IMR-90 (cell line): Measurements from ENCODE around the gene NT5E. TPM values are rescaled to one million over a fixed set of nuclear protein-coding genes. Genes with fewer than 3 reads are reported as not detected.

Source experiments
- ATAC-seq: fragments of 200-7000 bp; cut with Tn5 transposase; 2 replicates; pipeline ENCODE4 v1.9.1; 2020; ENCODE audit warnings: low read depth, mild to moderate bottlenecking, moderate library complexity
- BruUV-seq: library from RNA; stranded (reverse); fragments of 400-500 nt; replicated peaks from 2 replicates; lab custom pipeline; 2021; lab: Mats Ljungman, UMichigan
- CTCF ChIA-PET: fragments of 300-600 bp; formaldehyde crosslinking; extraction: SDS; loops from one replicate; lab custom pipeline; 2021; ENCODE audit warnings: antibody characterized with exemption; lab: Yijun Ruan, JAX
- POLR2A ChIA-PET: fragments of 300-600 bp; sonication (Branson Sonifier 250); formaldehyde crosslinking; loops from one replicate; lab custom pipeline; 2022; ENCODE audit warnings: antibody characterized with exemption; ENCODE audit not compliant: unreplicated experiment; lab: Charles Lee
- DNase-seq: peaks from one replicate; pipeline ENCODE4 v3.0.0; 2013
- H2AFZ ChIP-seq: replicated peaks from 2 replicates; pipeline ENCODE3; 2013; ENCODE audit warnings: low read length, mild to moderate bottlenecking; ENCODE audit not compliant: poor library complexity
- H2AK5ac ChIP-seq: 2 replicates; pipeline ENCODE4 v1.6.1; 2013; ENCODE audit warnings: low read depth, low read length, inconsistent platforms
- H2AK9ac ChIP-seq: replicated peaks from 2 replicates; pipeline ENCODE3; 2013; ENCODE audit warnings: mild to moderate bottlenecking, low read depth, low read length, moderate library complexity; ENCODE audit not compliant: poor library complexity
- H2BK120ac ChIP-seq: 2 replicates; pipeline ENCODE4 v1.6.1; 2013; ENCODE audit warnings: low read depth, low read length, inconsistent platforms
- H2BK15ac ChIP-seq: 3 replicates; pipeline ENCODE4 v1.6.1; 2013; ENCODE audit warnings: low read depth, low read length, inconsistent platforms
- H2BK20ac ChIP-seq: 2 replicates; pipeline ENCODE4 v1.6.1; 2013; ENCODE audit warnings: low read depth, mild to moderate bottlenecking, inconsistent platforms, low read length, moderate library complexity
- H2BK5ac ChIP-seq: 2 replicates; pipeline ENCODE4 v1.6.1; 2013; ENCODE audit warnings: mild to moderate bottlenecking, low read depth, low read length, inconsistent platforms; ENCODE audit not compliant: poor library complexity, severe bottlenecking
- H3K14ac ChIP-seq: replicated peaks from 2 replicates; pipeline ENCODE4 v1.6.1; 2013; ENCODE audit warnings: low read depth, low read length, inconsistent platforms
- H3K18ac ChIP-seq: 2 replicates; pipeline ENCODE4 v1.6.1; 2013; ENCODE audit warnings: low read depth, low read length, control low read depth
- H3K23ac ChIP-seq: 2 replicates; pipeline ENCODE4 v1.6.1; 2013; ENCODE audit warnings: low read depth, low read length, inconsistent platforms
- H3K27ac ChIP-seq: 2 replicates; pipeline ENCODE4 v1.5.1; 2013; ENCODE audit warnings: mild to moderate bottlenecking, control low read depth, low read length; ENCODE audit not compliant: insufficient read depth
- H3K27me3 ChIP-seq: 2 replicates; pipeline ENCODE4 v1.6.1; 2013; ENCODE audit warnings: low read length; ENCODE audit not compliant: control insufficient read depth, insufficient read depth
- H3K36me3 ChIP-seq: 2 replicates; pipeline ENCODE4 v1.6.1; 2013; ENCODE audit warnings: low read length, mixed read lengths; ENCODE audit not compliant: control insufficient read depth, insufficient read depth
- H3K4ac ChIP-seq: 2 replicates; pipeline ENCODE4 v1.6.1; 2013; ENCODE audit warnings: low read depth, low read length, inconsistent platforms
- H3K4me1 ChIP-seq: 2 replicates; pipeline ENCODE4 v1.6.1; 2013; ENCODE audit warnings: low read length, mixed read lengths; ENCODE audit not compliant: control insufficient read depth, insufficient read depth
- H3K4me2 ChIP-seq: 2 replicates; pipeline ENCODE4 v1.6.1; 2013; ENCODE audit warnings: low read depth, mild to moderate bottlenecking, control low read depth, low read length, moderate library complexity
- H3K4me3 ChIP-seq: 2 replicates; pipeline ENCODE4 v1.5.1; 2013; ENCODE audit warnings: low read depth, mild to moderate bottlenecking, control low read depth, low read length, moderate library complexity; ENCODE audit not compliant: insufficient read depth
- H3K56ac ChIP-seq: 2 replicates; pipeline ENCODE4 v1.6.1; 2013; ENCODE audit warnings: low read length, inconsistent platforms; ENCODE audit not compliant: insufficient read depth; ENCODE audit errors: extremely low read depth
- H3K79me1 ChIP-seq, 2 experiments: 2 replicates each; pipeline ENCODE4 v1.6.1; 2013; ENCODE audit warnings: low read length in 2 of 2, inconsistent platforms in 1 of 2, low read depth in 1 of 2
- H3K9ac ChIP-seq: 2 replicates; pipeline ENCODE4 v1.6.1; 2013; ENCODE audit warnings: low read depth, low read length, control low read depth
- H3K9me1 ChIP-seq: 2 replicates; pipeline ENCODE4 v1.6.1; 2013; ENCODE audit warnings: low read length, inconsistent platforms; ENCODE audit not compliant: insufficient read depth
- H3K9me3 ChIP-seq: 2 replicates; pipeline ENCODE4 v1.6.1; 2013; ENCODE audit warnings: low read length; ENCODE audit not compliant: control insufficient read depth, insufficient read depth
- H4K20me1 ChIP-seq: 2 replicates; pipeline ENCODE4 v1.6.1; 2013; ENCODE audit warnings: low read length, inconsistent platforms; ENCODE audit not compliant: insufficient read depth
- H4K5ac ChIP-seq: 2 replicates; pipeline ENCODE4 v1.6.1; 2013; ENCODE audit warnings: mild to moderate bottlenecking, low read depth, low read length, control low read depth
- H4K8ac ChIP-seq, 2 experiments: 2 replicates each; pipeline ENCODE4 v1.6.1; 2013; ENCODE audit warnings: low read depth in 2 of 2, low read length in 2 of 2, control low read depth in 1 of 2, inconsistent platforms in 1 of 2
- H4K91ac ChIP-seq: 2 replicates; pipeline ENCODE4 v1.6.1; 2013; ENCODE audit warnings: low read depth, low read length, inconsistent platforms; ENCODE audit not compliant: insufficient read depth
- BHLHE40 ChIP-seq: fragments of 150-350 bp; IDR thresholded peaks from 2 replicates; pipeline ENCODE4 v1.6.1; 2016; ENCODE audit warnings: mild to moderate bottlenecking, low read depth, low read length
- CEBPB ChIP-seq: IDR thresholded peaks from 2 replicates; pipeline ENCODE4 v1.6.1; 2012; ENCODE audit warnings: low read depth, low read length, improper control_type of control experiment
- CHD1 ChIP-seq: IDR thresholded peaks from 2 replicates; pipeline ENCODE4 v1.6.1; 2012; ENCODE audit warnings: low read depth, low read length, improper control_type of control experiment
- FOS ChIP-seq: fragments of 150-350 bp; IDR thresholded peaks from 2 replicates; pipeline ENCODE4 v1.6.1; 2016; ENCODE audit warnings: low read depth, low read length
- MAZ ChIP-seq: IDR thresholded peaks from 2 replicates; pipeline ENCODE4 v1.6.1; 2012; ENCODE audit warnings: low read depth, mild to moderate bottlenecking, low read length, improper control_type of control experiment, moderate library complexity, borderline replicate concordance
- MXI1 ChIP-seq: IDR thresholded peaks from 2 replicates; pipeline ENCODE4 v1.6.1; 2012; ENCODE audit warnings: low read depth, mild to moderate bottlenecking, low read length, moderate library complexity, borderline replicate concordance
- NFE2L2 ChIP-seq: fragments of 150-350 bp; IDR thresholded peaks from 2 replicates; pipeline ENCODE4 v1.6.1; 2016; ENCODE audit warnings: low read depth, mild to moderate bottlenecking, low read length
- RAD21 ChIP-seq: IDR thresholded peaks from 2 replicates; pipeline ENCODE4 v1.6.1; 2012; ENCODE audit warnings: low read length, improper control_type of control experiment
- RCOR1 ChIP-seq: IDR thresholded peaks from 2 replicates; pipeline ENCODE4 v1.6.1; 2012; ENCODE audit warnings: mild to moderate bottlenecking, low read length, improper control_type of control experiment; ENCODE audit not compliant: insufficient replicate concordance
- RFX5 ChIP-seq: IDR thresholded peaks from 2 replicates; pipeline ENCODE4 v1.8.0; 2012; ENCODE audit warnings: low read depth, mild to moderate bottlenecking, low read length, moderate library complexity
- SMC3 ChIP-seq: fragments of 150-350 bp; IDR thresholded peaks from 2 replicates; pipeline ENCODE4 v1.6.1; 2016; ENCODE audit warnings: low read depth, mild to moderate bottlenecking, antibody characterized with exemption, low read length, moderate library complexity
- WGBS, 2 experiments: methylation state at CpG; one replicate each; pipeline versions ENCODE4 v1.1.5 to v1.1.7; 2013; ENCODE audit warnings: missing lambda C conversion rate in 2 of 2; ENCODE audit not compliant: insufficient read length in 1 of 2; ENCODE audit errors: extremely low coverage in 2 of 2; 5-methylcytosine and 5-hydroxymethylcytosine counted together
- dilution Hi-C: fragments of 300-500 bp; cut with HindIII; formaldehyde crosslinking; loops from one replicate; pipeline ENCODE4 v1.14.3; 2018; ENCODE audit warnings: low sequenced_read_pairs; ENCODE audit not compliant: unreplicated experiment
- in situ Hi-C: fragments of 300-500 bp; cut with MboI; formaldehyde crosslinking; loops from 3 replicates; pipeline ENCODE4 v1.14.3; 2019; ENCODE audit warnings: low sequenced_read_pairs, inconsistent platforms, mixed read lengths
- intact Hi-C: fragments of 100-400 bp; cut with micrococcal nuclease; formaldehyde crosslinking; loops from 2 replicates; pipeline ENCODE4 v1.10.0; 2022
- polyA plus RNA-seq, 3 experiments: library from polyadenylated mRNA; depleted of rRNA; stranded (reverse); fragments of >200 nt; gene quantifications; 2 replicates each; pipeline ENCODE4 v1.2.3, GENCODE V29; 2012; ENCODE audit warnings: low replicate concordance in 1 of 3
- total RNA-seq: library from RNA; depleted of rRNA; stranded (reverse); fragments of >200 nt; gene quantifications from 2 replicates; pipeline ENCODE4 v1.2.3, GENCODE V29; 2012
- TF ChIP-seq, protein P1 (sequence below): conservative IDR thresholded peaks from 2 replicates; pipeline ENCODE4 v1.5.1; 2012; ENCODE audit warnings: mild to moderate bottlenecking, low read depth, low read length, improper control_type of control experiment
- TF ChIP-seq, protein P2 (sequence below): fragments of 150-350 bp; IDR thresholded peaks from 2 replicates; pipeline ENCODE4 v1.6.1; 2017; ENCODE audit warnings: mild to moderate bottlenecking, antibody characterized with exemption, low read length, low read depth
- TF ChIP-seq, protein P3 (sequence below): fragments of 150-350 bp; IDR thresholded peaks from 2 replicates; pipeline ENCODE4 v1.6.1; 2016; ENCODE audit warnings: low read depth, mild to moderate bottlenecking, low read length, moderate library complexity, borderline replicate concordance

The NT5E gene
- total and polyA plus RNA-seq, 2 of the 4 experiments (the other 2 are of a cell fraction): 153 to 280 TPM

DNA sequence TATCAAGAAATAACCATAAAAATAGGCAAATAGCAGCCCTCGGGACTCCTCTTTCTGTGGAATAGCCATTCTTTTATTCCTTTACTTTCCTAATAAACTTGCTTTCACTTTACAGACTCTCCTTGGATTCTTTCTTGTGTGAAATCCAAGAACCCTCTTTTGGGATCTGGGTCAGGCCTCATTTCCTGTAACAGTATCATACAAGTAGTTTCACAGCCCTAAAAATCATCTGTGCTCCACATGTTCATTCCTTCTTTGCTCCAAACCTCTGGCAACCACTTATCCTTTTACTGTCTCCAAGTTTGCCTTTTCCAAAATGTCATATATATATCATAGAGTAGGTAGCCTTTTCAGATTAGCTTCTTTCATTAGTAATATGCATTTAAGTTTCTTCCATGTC is 13.5 kb upstream of the NT5E start:
- H4K91ac ChIP-seq: no peak overlapping the region
- ChIA-PET CTCF (no interaction called here), POLR2A (no interaction called here)
- H4K5ac ChIP-seq: no peak overlapping the region
- no peak overlapping the region for H3K23ac ChIP-seq
- intact Hi-C loops (loop anchor here (2.0 kb wide), 1 partner anchor 14 kb away; no protein-coding TSS in a partner anchor), in situ Hi-C loops (no loop called here), dilution Hi-C loops (no loop called here)
- H3K27ac ChIP-seq: no peak overlapping the region
- ATAC-seq (no peak), DNase-seq (peak; percentile 81)
- no peak overlapping the region for H3K9ac ChIP-seq
- no TSS peak for BruUV-seq
- H3K27me3 ChIP-seq: no peaks in the 10 kb centered on the region
- H3K36me3 ChIP-seq: no peaks in the 10 kb centered on the region
- no peaks in the 10 kb centered on the region for H4K20me1 ChIP-seq
- no peaks in the 10 kb centered on the region for H3K9me3 ChIP-seq
- no peaks in the 10 kb centered on the region for H3K79me1 ChIP-seq
- TF ChIP-seq MAZ (no peak), CHD1 (no peak), MXI1 (no peak), NFE2L2 (no peak), RAD21 (no peak), BHLHE40 (no peak), RCOR1 (no peak), RFX5 (no peak), FOS (no peak), SMC3 (no peak), CEBPB (no peak)
- TF ChIP-seq, protein P1, sequence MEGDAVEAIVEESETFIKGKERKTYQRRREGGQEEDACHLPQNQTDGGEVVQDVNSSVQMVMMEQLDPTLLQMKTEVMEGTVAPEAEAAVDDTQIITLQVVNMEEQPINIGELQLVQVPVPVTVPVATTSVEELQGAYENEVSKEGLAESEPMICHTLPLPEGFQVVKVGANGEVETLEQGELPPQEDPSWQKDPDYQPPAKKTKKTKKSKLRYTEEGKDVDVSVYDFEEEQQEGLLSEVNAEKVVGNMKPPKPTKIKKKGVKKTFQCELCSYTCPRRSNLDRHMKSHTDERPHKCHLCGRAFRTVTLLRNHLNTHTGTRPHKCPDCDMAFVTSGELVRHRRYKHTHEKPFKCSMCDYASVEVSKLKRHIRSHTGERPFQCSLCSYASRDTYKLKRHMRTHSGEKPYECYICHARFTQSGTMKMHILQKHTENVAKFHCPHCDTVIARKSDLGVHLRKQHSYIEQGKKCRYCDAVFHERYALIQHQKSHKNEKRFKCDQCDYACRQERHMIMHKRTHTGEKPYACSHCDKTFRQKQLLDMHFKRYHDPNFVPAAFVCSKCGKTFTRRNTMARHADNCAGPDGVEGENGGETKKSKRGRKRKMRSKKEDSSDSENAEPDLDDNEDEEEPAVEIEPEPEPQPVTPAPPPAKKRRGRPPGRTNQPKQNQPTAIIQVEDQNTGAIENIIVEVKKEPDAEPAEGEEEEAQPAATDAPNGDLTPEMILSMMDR: no peak
- TF ChIP-seq, protein P2, sequence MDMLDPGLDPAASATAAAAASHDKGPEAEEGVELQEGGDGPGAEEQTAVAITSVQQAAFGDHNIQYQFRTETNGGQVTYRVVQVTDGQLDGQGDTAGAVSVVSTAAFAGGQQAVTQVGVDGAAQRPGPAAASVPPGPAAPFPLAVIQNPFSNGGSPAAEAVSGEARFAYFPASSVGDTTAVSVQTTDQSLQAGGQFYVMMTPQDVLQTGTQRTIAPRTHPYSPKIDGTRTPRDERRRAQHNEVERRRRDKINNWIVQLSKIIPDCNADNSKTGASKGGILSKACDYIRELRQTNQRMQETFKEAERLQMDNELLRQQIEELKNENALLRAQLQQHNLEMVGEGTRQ: no peak
- TF ChIP-seq, protein P3, sequence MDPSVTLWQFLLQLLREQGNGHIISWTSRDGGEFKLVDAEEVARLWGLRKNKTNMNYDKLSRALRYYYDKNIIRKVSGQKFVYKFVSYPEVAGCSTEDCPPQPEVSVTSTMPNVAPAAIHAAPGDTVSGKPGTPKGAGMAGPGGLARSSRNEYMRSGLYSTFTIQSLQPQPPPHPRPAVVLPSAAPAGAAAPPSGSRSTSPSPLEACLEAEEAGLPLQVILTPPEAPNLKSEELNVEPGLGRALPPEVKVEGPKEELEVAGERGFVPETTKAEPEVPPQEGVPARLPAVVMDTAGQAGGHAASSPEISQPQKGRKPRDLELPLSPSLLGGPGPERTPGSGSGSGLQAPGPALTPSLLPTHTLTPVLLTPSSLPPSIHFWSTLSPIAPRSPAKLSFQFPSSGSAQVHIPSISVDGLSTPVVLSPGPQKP: no peak
- no peak overlapping the region for H2AK9ac ChIP-seq
- no peak overlapping the region for H2AFZ ChIP-seq
- H3K9me1 ChIP-seq: no peaks in the 10 kb centered on the region
- H3K4me1 ChIP-seq: no peaks in the 10 kb centered on the region
- H3K56ac ChIP-seq: no peak overlapping the region
- peak overlapping the region; percentile 1; the same call in 1 of the 2 replicates for H3K4me2 ChIP-seq
- H3K18ac ChIP-seq: no peak overlapping the region; the same call in 1 of the 2 replicates
- no peak overlapping the region for H2BK20ac ChIP-seq
- H2BK15ac ChIP-seq: no peak overlapping the region
- H2AK5ac ChIP-seq: no peak overlapping the region
- no peak overlapping the region for H3K4me3 ChIP-seq
- H3K4ac ChIP-seq: no peak overlapping the region
- H3K14ac ChIP-seq: no peak overlapping the region
- H2BK120ac ChIP-seq: no peak overlapping the region
- no peak overlapping the region; a peak in 1 of 4 replicates for H4K8ac ChIP-seq
- 100% methylated on average over 1 of the region's 1 CpG; no CpG with 5 or more reads in 1 of the 2 experiments for WGBS, 2 experiments
- no peak overlapping the region for H2BK5ac ChIP-seq
